ENCODE data around the gene FAM124B.

Gene FAM124B

GRCh38 chr2:224401641-224402342, at the start of gene FAM124B:
TSS of gene FAM124B (minus strand) at chr2:224402107. CDS start at chr2:224401768, 339 bp downstream.
- FAIRE-seq: no peak

GRCh38 chr2:224449212-224450147, 47.6 kb upstream of the FAM124B start:
- FAIRE-seq: no peak

- no peak for FAIRE-seq
Measured at GRCh38 chr2:224448236-224448635, 46.3 kb upstream of the FAM124B start.

- no peak for FAIRE-seq
Measured at GRCh38 chr2:224444783-224445182, 42.9 kb upstream of the FAM124B start.

- no peak for FAIRE-seq
Measured at GRCh38 chr2:224444021-224444420, 42.1 kb upstream of the FAM124B start.

- FAIRE-seq: no peak
Measured at GRCh38 chr2:224442071-224442967, 40.4 kb upstream of the FAM124B start.

- FAIRE-seq: no peak
Measured at GRCh38 chr2:224440988-224441387, 39.1 kb upstream of the FAM124B start.

- no peak for FAIRE-seq
Measured at GRCh38 chr2:224438726-224439125, 36.8 kb upstream of the FAM124B start.

- no peak for FAIRE-seq
Measured at GRCh38 chr2:224436634-224437033, 34.7 kb upstream of the FAM124B start.

- no peak for FAIRE-seq
Measured at GRCh38 chr2:224434618-224435017, 32.7 kb upstream of the FAM124B start.

GRCh38 chr2:224433442-224433841, 31.5 kb upstream of the FAM124B start:
- no peak for FAIRE-seq

GRCh38 chr2:224432003-224432579, 30.2 kb upstream of the FAM124B start:
- no peak for FAIRE-seq

GRCh38 chr2:224429441-224429810, 27.5 kb upstream of the FAM124B start:
- FAIRE-seq: no peak

- no peak for FAIRE-seq
Measured at GRCh38 chr2:224428787-224429440, 27.0 kb upstream of the FAM124B start.

GRCh38 chr2:224427471-224427870, 25.6 kb upstream of the FAM124B start:
- FAIRE-seq: no peak

GRCh38 chr2:224426656-224427055, 24.7 kb upstream of the FAM124B start:
- no peak for FAIRE-seq

- no peak for FAIRE-seq
Measured at GRCh38 chr2:224421065-224421464, 19.2 kb upstream of the FAM124B start.

GRCh38 chr2:224417947-224418346, 16.0 kb upstream of the FAM124B start:
- FAIRE-seq: no peak

- no peak for FAIRE-seq
Measured at GRCh38 chr2:224417361-224417729, 15.4 kb upstream of the FAM124B start.

- FAIRE-seq: no peak
Measured at GRCh38 chr2:224416656-224417360, 14.9 kb upstream of the FAM124B start.

GRCh38 chr2:224413381-224413780, 11.5 kb upstream of the FAM124B start:
- FAIRE-seq: no peak
